ENCODE results near the gene RSPH3. TPM values are rescaled to one million over a fixed set of nuclear protein-coding genes. Genes with fewer than 3 reads are reported as not detected.
A peak's percentile ranks its signal among the peaks of the same experiment; 100 is the strongest.
"Not testable (repeated sequence)": the region's sequence is repeated elsewhere in the genome, so short reads cannot be mapped to it uniquely, and the experiment has no call there.

The RSPH3 gene, protein sequence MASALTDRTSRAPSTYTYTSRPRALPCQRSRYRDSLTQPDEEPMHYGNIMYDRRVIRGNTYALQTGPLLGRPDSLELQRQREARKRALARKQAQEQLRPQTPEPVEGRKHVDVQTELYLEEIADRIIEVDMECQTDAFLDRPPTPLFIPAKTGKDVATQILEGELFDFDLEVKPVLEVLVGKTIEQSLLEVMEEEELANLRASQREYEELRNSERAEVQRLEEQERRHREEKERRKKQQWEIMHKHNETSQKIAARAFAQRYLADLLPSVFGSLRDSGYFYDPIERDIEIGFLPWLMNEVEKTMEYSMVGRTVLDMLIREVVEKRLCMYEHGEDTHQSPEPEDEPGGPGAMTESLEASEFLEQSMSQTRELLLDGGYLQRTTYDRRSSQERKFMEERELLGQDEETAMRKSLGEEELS
- total RNA-seq, result 2.3 and 2.7 TPM in 2 replicates

DNA sequence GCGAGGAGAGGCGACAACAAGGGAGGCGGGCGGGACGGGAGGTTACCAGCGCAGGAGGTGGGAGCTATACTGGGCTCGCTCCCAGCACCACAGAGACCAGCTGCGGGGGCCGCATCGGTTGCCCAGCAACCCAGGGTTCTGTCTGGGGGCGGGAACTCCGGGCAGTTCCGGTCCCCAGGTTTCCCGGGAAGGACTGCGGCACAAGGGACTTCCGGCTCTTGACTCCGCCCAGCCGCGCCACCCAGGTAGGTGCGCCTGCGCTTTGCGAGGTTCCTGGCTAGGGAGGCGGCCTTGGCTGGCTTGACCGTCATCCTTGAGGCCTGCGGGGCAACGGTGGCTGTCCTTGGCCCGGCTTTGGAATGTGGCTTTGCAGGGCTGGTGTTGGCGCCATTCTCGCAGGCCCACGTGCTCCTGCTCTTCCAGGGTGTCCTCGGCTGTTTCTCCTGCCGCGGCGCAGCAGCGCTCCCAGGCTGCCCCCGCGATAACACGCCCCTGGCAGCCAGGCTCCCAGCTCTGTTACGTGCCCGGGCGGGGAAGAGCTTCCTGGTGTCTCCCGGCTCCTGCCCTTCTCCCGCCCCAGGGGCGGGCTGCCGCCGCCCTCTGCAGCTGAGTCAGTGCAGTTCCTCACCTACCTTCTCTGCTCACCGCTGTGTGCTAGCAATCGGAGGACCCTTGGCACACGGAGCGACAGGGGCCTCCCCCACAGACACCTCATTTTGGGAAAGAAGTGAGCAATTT lies at the start of gene RSPH3:
Gene RSPH3, minus strand, starts transcription at position 537 of the 738 bp plus-strand sequence. CDS start 652 bp downstream, outside the sequence.
- DNase-seq (ENCODE audit: low read depth in 2 of 2), result peak; percentile 71 to 78

DNA sequence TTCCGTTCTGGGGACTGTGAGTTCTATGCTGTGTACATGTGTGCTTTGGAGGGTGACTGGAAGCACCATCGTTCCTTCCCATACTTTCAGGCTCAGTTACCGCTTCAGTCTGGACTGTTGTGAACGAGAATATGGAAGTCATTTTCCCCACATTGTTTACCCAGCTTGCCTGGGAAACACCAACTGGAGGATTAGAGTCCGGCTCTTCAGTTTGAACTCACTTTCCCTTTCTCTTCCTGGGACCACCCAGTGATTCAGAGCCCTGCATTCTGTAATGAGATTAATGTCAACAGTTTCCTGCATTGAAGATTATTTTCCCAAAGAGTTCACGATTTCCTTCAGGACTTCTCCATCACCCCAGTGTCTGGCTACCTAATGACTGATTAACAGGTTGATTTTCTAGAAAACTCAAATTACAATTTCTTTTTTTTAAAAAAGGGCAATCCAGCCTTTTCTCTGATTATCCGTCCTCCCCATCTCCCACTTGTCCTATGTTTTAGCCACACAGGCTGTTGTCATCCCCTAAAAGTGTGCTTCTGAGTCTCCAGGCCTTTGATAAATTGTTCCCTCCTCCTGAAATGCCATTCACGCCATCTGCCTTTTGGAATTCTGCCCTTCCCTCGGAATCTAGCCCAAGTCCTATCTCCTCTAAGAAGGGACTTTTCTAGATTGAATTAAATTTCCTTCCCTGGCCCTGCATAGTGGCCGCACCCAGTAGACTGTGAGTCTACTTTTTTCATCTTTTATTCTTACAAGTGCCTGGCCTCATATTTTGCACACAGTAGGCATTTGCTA lies 48.1 kb upstream of the RSPH3 start:
- DNase-seq (ENCODE audit: low read depth in 2 of 2), result no peak

DNA sequence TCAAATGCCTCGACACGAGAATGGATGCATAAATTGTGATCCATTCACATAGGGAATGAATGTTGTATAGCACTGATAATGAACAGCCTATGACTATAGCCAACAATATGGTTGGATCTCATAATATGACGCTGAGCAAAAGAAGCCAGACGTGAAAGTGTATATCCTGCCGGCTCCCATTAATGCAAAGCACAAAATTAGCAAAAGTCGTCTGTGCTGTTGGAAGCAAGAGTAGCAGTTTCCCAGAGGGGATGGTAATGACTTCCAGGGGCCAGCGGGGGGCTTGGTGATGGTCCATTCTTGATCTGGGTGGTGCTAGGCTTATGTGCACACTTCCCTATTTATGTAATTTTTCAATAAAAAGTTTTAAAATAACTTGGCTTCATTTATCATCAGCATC lies 45.8 kb upstream of the RSPH3 start:
- no peak for DNase-seq (ENCODE audit: low read depth in 2 of 2)

DNA sequence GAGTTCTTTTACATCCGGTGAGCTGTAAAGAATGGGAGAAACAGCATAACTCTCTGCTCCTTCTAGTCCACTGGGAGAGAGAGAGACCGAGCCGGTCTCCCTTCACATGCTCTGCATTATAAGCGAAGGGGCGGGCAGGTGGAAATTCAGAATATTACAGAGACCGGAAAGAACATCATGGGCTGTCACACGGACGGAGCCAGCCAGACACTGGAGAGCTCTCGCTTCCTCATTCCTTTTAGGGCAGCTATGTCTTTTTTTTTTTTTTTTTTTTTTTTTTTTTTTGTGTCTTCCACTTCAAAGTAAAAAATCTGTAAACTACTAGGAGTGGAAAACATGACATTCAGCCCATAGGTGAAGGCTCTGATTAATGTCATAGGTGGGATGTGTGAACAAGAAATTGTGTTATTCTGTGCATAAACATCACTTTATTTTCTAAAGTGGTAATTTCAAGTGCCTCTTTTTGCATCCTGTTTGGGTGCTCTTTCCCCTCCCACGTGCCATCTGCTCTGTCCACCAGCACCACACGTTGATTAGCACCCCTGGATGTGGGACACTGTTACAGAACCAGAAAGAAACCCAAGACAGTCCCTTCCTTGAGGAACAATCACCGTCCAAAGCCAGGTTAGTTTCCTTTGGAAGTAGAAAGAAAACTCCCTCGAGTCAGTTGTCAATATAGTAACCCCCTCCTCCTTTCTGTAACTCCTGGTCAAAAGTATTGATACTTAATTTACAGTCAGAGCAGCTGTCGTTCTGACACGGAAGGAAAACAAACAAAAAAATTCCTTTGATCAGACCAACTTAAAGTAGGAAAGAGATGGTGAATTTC lies 45.1 kb upstream of the RSPH3 start, which contains the start of gene TAGAP:
Gene TAGAP, minus strand, starts transcription at position 93 of the 829 bp plus-strand sequence. CDS start 845 bp downstream, outside the sequence.
- peak in 1 of 2 donors; percentile 15 for DNase-seq (ENCODE audit: low read depth in 2 of 2)

DNA sequence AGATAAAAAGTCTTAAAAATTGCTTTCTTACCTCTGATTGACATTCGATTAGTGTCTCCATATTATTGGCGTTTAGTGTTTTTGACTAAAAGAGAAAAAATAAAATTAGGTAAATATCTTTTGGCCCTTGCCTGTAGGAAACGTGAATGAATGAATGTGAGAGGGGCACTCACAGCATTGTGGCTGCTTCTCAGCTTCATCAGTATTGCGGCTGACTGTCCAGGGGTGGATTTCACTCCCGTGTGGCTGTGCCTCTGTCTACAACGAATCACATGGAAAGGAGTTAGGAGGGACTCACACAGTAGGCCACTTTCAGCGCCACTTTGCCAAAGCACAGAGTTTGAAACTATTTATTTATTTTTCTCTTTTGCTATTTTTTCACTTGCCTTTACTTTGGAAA lies 43.9 kb upstream of the RSPH3 start:
- no peak for DNase-seq (ENCODE audit: low read depth in 2 of 2)

DNA sequence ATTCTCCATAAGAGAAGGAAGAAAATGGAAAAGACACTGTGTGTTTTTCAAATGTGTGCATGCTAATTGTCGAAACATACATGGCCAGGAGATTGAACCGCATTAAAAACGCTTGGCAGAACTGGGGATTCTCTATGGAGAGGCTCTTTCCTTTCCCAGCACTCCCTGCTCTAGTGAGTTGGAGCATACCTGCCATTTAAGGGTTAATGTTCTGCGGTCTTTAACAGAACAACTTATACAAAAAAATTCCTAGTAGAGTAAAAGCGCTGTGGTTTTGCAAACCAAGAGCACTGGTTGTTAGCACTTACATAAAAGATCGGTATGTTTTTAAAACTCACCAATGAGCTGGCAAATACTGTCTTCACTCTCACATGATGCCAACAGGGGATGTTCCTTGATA lies 43.2 kb upstream of the RSPH3 start:
- DNase-seq (ENCODE audit: low read depth in 2 of 2), result no peak

DNA sequence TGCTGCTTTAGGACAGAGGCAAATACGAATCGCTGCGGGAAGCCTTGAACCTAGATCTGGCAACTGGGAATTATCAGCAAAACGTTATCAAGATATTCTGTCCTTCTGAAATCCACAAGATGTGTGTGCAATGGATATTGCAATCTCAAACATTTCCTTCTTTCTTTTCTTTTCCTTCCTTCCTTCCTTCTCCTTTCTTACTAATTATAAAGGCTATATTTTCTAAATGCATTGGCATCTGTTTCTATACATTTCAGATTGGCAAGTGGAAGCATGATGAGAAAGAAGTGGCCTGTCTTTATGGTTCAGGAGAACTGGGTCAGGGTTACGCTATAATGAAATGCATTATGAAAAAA lies 42.8 kb upstream of the RSPH3 start:
- DNase-seq (ENCODE audit: low read depth in 2 of 2), result no peak

DNA sequence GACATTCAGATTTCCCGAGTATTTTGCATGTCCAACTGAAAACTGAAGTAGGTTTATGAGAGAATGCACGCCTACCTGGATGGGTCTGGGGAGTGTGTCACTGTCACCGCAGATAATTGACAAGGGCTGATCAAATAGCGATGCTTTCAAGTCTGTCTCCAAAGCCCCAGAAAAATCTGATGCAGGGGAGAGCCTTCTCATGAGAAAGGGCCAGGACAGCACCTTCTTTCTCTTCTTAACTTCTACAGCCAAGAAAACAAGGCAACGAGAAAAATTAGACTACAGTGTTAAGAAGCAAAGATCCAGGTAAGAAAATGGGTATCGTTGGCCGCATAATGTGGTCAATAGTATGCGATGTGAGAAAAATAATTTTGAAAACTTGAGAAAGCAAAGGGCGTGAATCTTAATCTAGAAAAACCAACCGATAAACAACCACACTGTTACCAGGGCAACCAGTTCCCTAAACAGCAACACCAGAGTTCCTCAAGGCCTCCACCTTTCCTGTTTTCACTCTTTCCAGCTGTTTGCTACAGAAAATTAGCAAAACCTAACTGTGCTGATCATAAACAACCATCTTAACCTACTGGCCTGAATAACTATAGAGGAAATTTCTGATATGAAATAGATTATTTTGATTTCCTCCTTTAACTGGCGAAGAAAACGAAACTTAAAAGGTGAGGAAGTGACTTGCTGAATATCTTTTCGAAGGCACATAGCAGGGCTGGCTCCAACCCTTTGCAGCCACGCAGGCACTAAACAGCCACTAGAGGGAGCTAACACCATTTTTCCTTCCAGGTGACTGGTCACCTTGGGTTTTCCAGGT lies 42.2 kb upstream of the RSPH3 start:
- peak; percentile 30 to 62 for DNase-seq (ENCODE audit: low read depth in 2 of 2)

DNA sequence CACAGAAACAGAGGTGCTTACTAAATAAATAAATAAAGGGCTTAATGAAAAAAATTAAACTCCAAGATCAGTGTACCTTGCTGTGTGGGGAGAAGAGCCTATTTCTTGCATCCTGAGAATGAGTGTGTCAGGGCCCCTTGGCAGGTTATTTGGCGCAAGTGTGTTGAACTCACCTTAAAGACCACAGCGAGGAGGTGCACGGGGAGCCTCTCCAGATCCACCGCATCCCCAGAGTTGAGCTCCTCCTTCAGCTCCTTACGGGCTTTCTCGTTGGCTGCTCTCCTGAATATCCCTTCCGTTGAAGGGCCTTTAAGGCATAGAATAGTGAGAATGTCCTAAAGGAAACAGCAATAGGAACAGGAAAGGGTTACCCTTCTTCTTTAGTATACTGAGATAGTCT lies 41.2 kb upstream of the RSPH3 start:
- no peak for DNase-seq (ENCODE audit: low read depth in 2 of 2)

DNA sequence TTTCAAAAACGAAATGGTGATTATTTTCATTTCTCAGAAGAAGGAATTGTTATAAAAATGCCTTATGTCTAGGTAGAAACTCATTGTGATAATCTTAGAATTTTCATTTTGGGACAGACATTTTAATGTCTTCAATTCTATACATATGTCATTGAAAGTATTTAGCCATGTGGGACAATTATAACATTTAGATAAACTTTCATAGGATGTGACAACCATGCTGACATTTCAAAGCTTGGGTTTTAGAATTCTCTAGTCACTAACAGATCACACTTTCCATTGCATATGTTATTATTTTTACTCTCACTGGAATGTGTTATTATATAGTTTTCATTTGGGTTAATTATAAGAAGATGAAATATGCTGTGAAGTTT lies 39.9 kb upstream of the RSPH3 start:
- no peak for DNase-seq (ENCODE audit: low read depth in 2 of 2)

DNA sequence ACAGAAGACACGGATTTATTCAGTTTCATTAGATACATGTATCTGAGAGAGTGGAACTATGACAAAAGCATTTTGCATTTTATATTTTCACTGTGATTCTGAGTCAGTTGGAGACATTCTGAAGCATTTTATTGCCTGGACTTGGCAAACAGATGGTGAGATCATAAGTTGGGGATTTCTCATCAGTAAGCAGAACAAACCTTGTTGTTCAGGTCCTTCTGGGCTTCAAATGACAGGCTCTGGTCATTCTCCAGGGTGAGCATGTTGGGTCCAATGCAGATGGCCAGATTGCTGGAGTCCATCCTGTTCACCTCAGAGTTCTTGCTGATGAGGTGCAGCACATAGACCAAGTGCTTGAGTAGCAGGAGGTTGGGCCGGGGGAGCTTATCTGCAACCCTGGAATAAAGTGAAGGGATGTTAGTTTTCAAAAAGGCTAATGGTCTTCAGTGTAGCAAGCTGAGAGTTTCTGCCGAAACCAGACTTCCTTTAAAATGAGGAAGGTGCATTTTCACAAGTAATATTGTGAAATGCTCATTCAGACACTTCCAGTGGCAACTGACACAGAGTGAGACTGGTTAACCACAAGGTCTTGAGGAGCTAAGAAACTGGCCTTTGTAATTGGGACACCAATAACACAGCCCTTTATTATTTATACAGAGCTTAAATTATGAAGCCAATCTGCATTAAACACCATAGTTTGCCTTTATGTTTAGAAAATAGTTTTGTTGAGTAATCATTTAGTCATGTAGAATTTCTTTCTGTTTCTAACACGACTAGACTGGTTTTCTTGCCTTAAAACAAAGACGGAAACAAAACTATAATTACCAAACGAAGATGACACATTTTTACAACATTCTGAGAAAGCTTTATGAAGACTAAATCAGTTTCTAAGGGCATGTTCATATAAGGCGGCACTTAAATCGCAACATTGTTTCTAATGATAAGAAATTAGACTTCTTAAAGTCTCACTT lies 39.2 kb upstream of the RSPH3 start:
- no peak for DNase-seq (ENCODE audit: low read depth in 2 of 2)

DNA sequence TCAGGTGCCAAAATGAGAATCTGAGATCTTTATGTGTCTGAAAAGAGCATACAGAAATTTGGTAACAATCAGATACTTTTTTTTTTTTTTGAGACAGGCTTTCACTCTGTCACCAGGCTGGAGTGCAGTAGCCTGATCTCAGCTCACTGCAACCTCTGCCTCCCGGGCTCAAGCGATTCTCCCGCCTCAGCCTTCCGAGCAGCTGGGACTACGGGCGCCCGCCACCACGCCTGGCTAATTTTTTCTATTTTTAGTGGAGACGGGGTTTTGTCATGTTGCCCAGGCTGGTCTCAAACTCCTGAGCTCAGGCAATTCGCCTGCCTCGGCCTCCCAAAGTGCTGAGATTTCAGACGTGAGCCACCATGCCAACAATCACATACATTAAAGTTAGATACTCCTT lies 38.3 kb upstream of the RSPH3 start:
- not testable (repeated sequence) for DNase-seq (ENCODE audit: low read depth in 2 of 2)

DNA sequence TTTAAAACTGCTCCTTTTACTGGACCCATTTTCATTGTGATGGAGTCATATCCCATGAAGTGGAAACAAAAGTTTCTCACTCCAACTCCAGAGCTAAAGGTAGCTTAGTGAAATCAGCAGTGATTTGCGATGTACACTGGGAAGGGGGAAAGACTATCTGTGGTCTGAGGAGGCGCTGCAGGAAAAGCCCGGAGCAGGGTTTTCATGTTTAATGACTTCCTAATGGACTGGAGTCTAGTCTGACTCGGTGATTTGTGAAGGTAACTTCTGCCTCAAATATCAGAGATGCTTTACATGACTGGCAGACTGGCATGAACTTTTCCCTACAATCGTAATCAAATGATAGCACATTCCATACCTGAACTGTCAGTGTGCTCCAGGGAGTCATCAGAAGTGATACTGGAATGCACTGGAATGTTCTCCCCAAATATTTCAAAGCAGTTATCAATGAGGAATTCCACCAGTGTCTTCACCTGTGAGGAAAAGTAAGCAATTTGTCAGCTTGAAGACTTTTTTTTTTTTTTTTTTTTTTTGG lies 37.8 kb upstream of the RSPH3 start:
- DNase-seq (ENCODE audit: low read depth in 2 of 2), result no peak

DNA sequence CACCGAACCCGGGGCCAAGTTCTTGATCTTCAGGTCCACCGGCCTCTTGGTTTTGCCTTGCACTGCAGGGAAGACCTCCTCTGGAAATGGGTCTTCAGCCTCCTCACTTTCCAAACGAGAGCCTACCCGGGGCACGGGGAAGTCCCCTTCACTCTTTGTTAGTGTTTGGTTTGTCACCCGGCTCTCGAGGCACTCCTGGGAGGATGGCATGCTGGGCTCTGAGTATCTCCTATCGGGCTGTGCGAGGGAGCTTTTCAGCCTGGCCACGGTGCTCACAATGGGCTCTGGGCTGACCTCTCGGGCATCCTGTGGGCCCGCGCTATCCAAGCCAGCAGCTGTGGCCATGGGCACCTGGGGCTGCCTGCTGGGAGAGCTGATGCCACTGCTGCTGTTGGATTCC lies 36.7 kb upstream of the RSPH3 start:
- no peak for DNase-seq (ENCODE audit: low read depth in 2 of 2)

DNA sequence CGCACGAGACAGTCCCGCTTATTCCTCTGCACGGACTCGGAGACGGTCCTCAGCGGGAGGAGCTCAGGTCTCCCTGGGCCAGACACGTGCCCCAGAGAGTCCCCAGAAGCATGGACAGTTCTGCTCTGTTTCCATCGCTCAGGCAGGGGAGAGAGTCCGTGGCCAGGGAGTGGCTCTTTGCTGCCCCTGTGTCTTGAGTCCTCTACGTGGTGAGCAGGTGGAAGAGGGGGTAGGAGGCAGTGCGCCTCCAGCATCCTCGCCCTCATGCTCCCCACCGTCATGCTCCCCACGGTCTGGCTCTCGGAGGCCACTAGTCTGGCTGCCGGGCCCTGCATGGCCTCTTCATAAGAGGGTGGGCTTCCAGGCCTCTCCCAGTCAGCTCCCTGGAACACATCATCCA lies 35.9 kb upstream of the RSPH3 start:
- no peak for DNase-seq (ENCODE audit: low read depth in 2 of 2)

DNA sequence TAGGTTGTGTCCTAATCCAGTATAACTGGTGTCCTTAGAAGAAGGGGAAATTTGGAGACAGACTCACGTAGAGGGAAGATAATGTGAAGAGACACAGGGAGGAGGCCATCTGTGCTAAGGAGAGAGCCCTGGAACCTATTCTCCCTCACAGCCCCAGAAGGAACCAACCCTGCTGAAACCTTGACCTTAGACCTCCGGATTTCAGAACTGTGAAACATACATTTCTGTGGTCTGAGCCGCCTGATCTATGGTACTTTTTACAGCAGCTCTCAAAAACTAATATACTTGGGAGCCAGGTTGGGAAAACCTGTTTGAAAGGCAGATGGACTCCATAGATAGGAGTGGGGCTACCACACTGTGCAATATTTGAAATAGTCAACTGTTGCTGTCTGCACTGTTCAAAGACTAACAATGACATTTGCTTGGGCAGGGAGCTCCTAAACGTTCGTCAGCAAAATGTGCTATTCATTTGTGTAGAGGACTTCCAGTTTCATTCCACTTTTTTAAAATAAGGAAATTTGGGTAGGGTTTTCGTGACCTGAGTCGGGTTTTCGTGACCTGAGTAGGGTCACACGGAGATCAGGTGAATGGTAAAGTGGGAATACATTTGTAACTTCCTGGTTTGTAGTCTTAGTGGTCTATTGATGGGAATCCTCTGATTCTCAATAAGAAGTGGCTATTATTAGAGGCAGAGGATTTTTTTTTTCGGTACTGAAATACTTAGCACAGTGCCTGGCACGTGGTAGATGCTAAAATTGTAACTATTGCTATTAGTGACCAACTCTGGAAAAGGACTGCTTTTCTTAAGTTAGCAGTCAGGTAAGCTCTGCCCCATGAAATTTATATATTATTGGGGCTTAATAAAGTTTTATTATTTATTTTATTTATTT lies 33.4 kb upstream of the RSPH3 start:
- DNase-seq (ENCODE audit: low read depth in 2 of 2), result no peak

DNA sequence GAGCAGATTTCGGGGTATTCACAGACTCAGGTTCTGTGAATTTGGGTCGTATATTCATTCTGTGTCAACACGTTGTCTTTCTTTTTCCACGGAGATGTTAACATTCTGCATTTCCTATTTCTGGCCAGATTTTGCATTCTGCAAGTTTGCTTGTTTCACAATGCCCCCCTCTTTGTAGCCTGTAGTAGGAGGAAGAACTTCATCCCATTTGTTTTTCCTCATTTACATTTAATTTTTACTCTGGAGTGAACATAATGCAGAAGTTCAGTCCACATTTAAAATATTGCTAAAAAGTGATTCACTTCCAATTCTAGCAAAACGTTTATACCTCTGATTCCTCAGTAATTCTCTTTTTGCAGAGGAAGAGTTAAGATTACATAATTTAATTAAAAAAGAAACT lies 31.8 kb upstream of the RSPH3 start:
- no peak for DNase-seq (ENCODE audit: low read depth in 2 of 2)

DNA sequence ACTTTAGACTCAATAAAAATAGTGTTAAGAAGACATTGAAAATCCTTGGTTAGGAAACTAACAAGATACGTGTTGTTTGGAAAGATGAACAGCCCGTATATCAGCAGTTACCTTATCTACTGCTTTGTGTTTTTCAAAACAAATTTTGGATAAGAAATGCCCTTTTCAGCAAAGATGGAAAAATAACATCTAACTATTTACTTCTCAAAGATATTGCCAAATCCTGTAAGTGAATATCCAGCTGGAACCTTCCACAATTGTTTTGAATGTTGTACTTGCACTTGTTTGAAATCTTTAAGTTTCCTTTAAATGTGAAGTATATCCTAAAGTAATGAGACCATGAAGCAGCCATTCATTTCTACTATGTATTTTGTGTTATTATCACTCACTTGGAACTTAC lies 30.2 kb upstream of the RSPH3 start:
- DNase-seq (ENCODE audit: low read depth in 2 of 2), result no peak

Measured in dermis microvascular lymphatic vessel endothelial cell (primary cell).